ENCODE results near the gene GLB1L.

The GLB1L gene

DNA sequence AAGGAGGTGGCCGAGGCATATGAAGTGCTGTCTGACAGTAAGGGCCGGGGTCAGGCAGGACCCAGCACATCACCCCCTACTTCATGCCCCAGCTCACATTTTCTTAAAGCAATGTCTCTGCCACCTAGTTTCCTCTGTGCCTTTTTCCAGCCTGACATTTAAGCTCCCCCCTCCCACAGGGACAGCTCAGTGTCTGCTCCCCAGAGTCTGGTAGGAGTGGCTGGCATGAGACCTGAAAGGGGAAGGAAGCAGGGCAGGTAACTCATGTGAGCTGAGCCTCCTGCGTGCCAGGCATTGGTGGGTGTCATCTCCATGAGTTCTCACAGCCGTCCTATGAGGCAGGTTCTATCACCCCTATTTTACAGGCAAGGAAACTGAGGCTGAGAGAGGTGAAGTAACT is 35.4 kb upstream of the GLB1L start:
- H3K4me3 ChIP-seq (ENCODE audit: low read depth, low read length), result no peak overlapping the region
- in situ Hi-C loops (cut with HindIII; ENCODE audit: low sequenced_read_pairs), result no loop called here
- TF ChIP-seq, protein P1, sequence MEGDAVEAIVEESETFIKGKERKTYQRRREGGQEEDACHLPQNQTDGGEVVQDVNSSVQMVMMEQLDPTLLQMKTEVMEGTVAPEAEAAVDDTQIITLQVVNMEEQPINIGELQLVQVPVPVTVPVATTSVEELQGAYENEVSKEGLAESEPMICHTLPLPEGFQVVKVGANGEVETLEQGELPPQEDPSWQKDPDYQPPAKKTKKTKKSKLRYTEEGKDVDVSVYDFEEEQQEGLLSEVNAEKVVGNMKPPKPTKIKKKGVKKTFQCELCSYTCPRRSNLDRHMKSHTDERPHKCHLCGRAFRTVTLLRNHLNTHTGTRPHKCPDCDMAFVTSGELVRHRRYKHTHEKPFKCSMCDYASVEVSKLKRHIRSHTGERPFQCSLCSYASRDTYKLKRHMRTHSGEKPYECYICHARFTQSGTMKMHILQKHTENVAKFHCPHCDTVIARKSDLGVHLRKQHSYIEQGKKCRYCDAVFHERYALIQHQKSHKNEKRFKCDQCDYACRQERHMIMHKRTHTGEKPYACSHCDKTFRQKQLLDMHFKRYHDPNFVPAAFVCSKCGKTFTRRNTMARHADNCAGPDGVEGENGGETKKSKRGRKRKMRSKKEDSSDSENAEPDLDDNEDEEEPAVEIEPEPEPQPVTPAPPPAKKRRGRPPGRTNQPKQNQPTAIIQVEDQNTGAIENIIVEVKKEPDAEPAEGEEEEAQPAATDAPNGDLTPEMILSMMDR (IDR thresholded peaks at IDR 0.05; ENCODE audit: low read depth, low read length), result no peak
- DNase-seq (ENCODE audit: low read depth, low spot score), result no peak

DNA sequence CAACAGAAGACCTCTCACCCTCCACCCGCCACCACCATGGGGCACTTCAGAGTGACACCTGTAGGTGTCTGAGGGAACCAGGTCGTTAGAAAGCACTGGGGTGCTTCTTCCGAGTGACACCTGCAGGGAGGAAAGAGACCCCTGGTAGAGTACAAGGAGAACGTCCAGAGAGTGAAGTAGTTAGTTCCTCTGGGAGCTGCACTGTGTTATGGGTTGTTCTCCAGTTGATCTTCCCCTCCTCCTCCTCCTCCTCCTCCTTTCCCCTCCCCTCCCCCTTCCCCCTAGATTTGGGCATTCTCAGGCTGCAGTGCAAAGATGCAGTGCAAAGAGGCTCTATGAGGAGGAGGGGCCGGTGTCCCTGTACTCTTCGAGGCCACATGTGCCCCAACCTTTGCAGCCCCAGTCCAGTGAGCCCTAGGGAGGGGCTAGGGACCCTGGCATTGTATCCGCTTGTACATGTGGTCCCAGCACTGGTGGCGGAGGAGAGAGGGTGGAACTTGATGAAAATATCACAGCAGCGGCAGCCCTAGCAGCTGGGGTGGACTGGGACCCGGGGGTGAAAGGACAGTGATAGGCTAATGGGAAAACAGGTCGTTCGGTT is 34.8 kb upstream of the GLB1L start:
- DNase-seq (ENCODE audit: low read depth, low spot score), result no peak
- in situ Hi-C loops (cut with HindIII; ENCODE audit: low sequenced_read_pairs), result no loop called here
- peak overlapping the region; percentile 63 for H3K4me3 ChIP-seq (ENCODE audit: low read depth, low read length)
- TF ChIP-seq, protein P1 (IDR thresholded peaks at IDR 0.05; ENCODE audit: low read depth, low read length), result no peak

DNA sequence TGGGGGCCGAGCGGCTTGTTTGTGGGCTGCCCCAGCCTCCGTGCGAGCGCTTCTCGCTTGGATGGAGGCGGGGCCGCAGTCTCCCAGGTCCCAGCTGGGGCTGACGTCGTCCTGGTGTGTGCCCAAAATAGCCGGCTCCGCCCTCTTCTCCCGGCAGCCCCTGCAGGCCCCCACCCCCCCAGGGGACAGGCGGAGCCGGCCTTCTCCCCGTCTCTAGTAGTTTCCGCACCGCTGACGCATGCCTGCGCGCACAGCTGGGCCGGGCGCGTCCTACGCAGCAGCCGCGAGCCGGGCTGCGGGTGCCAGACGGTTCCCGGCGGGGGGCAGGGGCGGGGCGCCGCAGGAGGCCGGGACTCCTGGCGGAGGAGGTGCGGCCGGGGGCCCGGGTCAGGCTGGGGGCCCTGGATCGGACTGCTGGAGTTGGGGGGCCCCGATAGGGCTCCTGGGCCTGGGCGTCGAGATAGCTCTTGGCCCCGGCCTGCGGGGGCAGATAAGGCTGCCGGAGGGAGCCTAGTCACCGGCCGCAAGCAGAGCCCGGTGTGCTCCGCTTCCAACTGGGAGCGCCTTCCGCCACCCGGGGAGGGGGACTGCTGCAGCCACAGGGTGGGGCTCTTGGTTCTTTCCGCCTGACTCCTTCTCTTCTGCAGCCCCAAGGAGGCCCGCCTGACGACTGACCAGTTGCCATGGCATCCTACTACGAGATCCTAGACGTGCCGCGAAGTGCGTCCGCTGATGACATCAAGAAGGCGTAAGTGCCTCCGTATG is 34.1 kb upstream of the GLB1L start, which contains the start of gene DNAJB2:
Gene DNAJB2 (plus strand): TSS at position 216 of the 765 bp plus-strand sequence. CDS start 468 bp downstream, at position 684.
- in situ Hi-C loops (cut with HindIII; ENCODE audit: low sequenced_read_pairs), result no loop called here
- TF ChIP-seq, protein P1 (IDR thresholded peaks at IDR 0.05; ENCODE audit: low read depth, low read length), result peak; percentile 27
- DNase-seq (ENCODE audit: low read depth, low spot score), result peak; percentile 99
- H3K4me3 ChIP-seq (ENCODE audit: low read depth, low read length), result peak within 1 kb of the TSS; percentile 63

DNA sequence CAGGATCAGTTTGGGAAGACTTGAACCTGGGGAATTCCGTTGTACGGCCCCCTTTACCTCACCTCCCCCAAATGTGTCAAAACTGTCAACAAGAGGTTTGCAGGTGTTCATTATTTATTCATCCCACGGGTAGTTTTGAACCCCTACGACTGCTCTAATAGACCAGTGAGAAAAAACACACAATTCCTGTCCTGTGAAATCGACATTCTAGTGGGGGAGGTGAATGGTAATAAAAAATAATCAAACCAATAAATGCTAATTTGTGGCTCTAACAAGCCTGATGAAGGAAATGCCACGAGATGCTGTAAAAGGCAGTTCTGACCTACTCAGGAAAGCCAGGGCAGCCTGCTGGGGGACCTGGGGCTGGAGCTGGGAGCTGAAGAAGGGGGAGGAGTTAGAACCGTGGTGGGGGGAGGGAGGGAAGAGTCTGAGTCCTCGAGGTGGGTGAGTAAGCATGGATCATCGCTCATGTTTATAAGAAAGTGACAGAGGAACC is 33.5 kb upstream of the GLB1L start:
- H3K4me3 ChIP-seq (ENCODE audit: low read depth, low read length), result peak overlapping the region; percentile 19
- no peak for DNase-seq (ENCODE audit: low read depth, low spot score)
- in situ Hi-C loops (cut with HindIII; ENCODE audit: low sequenced_read_pairs), result no loop called here
- TF ChIP-seq, protein P1 (IDR thresholded peaks at IDR 0.05; ENCODE audit: low read depth, low read length), result no peak

DNA sequence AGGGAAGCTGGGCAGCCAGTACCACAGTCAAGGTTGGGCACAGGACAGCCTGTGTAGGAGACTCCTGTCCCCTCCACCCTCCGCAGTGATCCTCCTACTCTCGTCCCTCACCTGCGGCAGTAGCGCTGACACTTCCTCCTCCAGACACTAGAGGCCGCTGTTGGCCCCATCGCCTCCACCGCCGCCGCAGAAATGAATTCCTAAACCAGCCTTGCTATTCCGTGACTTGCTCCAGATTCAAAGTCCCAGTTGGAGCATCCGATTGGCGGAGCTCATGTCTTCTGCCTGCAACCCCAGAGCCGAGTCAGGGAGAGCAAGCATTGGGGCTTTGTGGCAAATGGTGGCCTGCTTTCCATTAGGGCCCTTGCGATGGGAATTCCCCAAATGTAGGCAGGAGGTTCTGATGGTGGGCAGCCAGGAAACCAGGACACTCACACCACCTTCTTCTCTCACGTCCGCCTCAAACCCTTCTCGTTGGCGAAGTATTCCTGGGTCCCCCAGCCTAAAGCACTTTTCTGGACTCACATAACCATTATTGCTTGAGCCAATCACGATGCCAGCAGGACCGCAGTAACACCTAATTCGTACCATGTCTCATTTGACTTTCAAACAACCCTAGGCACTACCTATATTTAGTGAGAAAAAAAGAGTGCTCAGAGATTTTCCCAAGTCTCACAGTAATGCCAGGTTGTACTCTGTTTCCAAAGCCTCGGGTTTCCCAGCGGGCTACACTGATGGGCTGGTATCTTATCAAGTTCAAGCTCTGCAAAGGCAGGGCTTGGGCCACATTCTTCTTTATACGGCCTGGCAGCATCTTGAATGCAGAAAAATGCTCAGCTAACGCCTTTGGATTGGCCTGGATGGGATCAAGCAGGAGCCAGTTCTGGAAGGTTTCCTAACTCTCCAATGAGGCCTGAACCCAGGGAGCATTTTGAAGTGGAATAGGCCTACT is 32.7 kb upstream of the GLB1L start:
- TF ChIP-seq, protein P1 (IDR thresholded peaks at IDR 0.05; ENCODE audit: low read depth, low read length), result peak; percentile 99
- DNase-seq (ENCODE audit: low read depth, low spot score), result peak; percentile 76
- in situ Hi-C loops (cut with HindIII; ENCODE audit: low sequenced_read_pairs), result no loop called here
- no peak overlapping the region for H3K4me3 ChIP-seq (ENCODE audit: low read depth, low read length)

DNA sequence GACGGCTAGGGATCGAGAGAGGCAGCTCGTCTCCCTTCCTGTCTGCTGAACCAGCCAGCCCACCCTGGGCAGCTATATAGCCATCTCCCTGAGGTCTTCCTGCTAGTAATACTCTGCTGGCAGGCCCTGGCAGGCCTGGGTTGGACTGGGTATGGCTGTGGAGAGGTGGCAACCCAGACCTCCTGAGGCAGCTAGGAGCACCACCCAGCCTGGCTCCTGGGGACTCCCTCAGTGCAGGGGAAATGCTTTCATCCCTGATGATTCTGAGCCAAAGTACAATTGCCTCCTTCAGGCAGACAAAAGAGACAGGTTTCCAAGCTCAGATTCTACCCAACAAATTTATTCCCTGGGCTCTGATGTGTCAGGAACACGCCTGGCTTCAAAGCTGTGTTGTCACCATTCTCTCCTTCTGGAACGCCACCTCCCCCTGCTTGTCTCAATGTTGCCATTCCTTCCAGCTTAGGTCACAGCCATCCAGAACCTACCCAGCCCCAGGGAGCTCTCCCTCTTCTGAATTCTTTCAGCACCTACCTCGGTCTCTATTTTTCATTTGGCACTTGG is 29.2 kb upstream of the GLB1L start:
- H3K4me3 ChIP-seq (ENCODE audit: low read depth, low read length), result no peak overlapping the region
- in situ Hi-C loops (cut with HindIII; ENCODE audit: low sequenced_read_pairs), result no loop called here
- TF ChIP-seq, protein P1 (IDR thresholded peaks at IDR 0.05; ENCODE audit: low read depth, low read length), result no peak
- DNase-seq (ENCODE audit: low read depth, low spot score), result peak; percentile 70
